ENCODE data around the gene PATJ.

GRCh38 chr1:61976566-61976965, 234.3 kb downstream of the PATJ start:
- TF ChIP-seq POLR2A (IDR thresholded peaks at IDR 0.05) (no peak), CTCF (IDR thresholded peaks at IDR 0.05) (no peak)

Data from testis (tissue), 2 donors.